ENCODE measurements around the gene DIAPH2. TPM values are rescaled to one million over a fixed set of nuclear protein-coding genes. Genes with fewer than 3 reads are reported as not detected.

Gene DIAPH2
- total and polyA plus RNA-seq, 2 of the 13 experiments (the other 11 are each of a cell fraction or from before 2014, with no cell fraction given): 2.1 to 8.5 TPM

GRCh38 chrX:97479106-97479890, 794.7 kb downstream of the DIAPH2 start:
- Histone ChIP-seq H4K20me1 (ENCODE audit: insufficient read depth, low read length) (no peaks in the 10 kb centered on the region), H3K9ac (ENCODE audit: insufficient read depth, low read depth, low read length) (no peak overlapping the region), H2AFZ (ENCODE audit: low read length) (no peak overlapping the region), H3K27me3 (ENCODE audit: control insufficient read depth in 1 of 2, insufficient read depth in 2 of 2, low read length in 2 of 2) (no peaks in the 10 kb centered on the region), H3K4me1 (ENCODE audit: insufficient read depth, low read length) (no peaks in the 10 kb centered on the region), H3K9me3 (ENCODE audit: low read length) (no peaks in the 10 kb centered on the region), H3K4me3 (replicated peaks in 1 of 3; ENCODE audit: insufficient read depth in 1 of 3, low read depth in 2 of 3, low read length in 3 of 3) (no peak overlapping the region), H3K4me2 (ENCODE audit: low read depth, low read length) (no peak overlapping the region), H3K27ac (ENCODE audit: extremely low read length, insufficient read depth, low read length) (no peak overlapping the region), H3K79me2 (ENCODE audit: insufficient read depth, low read length) (no peaks in the 10 kb centered on the region), H3K36me3 (replicated peaks in 1 of 2; ENCODE audit: control insufficient read depth in 1 of 2, insufficient read depth in 2 of 2, low read length in 2 of 2) (no peaks in the 10 kb centered on the region)
- DNase-seq (ENCODE audit: low spot score) (no peak), ATAC-seq (no peak), FAIRE-seq (no peak)
- ChIA-PET POLR2A (no interaction called here), CTCF (ENCODE audit: low intra/inter-chr PET ratio, low total read pairs) (no interaction called here)
- no peak for TF ChIP-seq RBAK (CRISPR knock-in tag; IDR thresholded peaks at IDR 0.05)
- TF ChIP-seq CC2D1A (CRISPR knock-in tag; IDR thresholded peaks at IDR 0.05): no peak
- no peak for TF ChIP-seq PAF1 (CRISPR knock-in tag; IDR thresholded peaks at IDR 0.05)
- TF ChIP-seq PRPF4 (IDR thresholded peaks at IDR 0.05; ENCODE audit: low read depth, low read length, poor library complexity, severe bottlenecking): no peak
- no peak for TF ChIP-seq PITX1 (CRISPR knock-in tag; IDR thresholded peaks at IDR 0.05)
- TF ChIP-seq IKZF1 (IDR thresholded peaks at IDR 0.05): no peak
- no peak for TF ChIP-seq RXRB (CRISPR knock-in tag; IDR thresholded peaks at IDR 0.05; ENCODE audit: borderline replicate concordance)
- TF ChIP-seq ELF4 (CRISPR knock-in tag; IDR thresholded peaks at IDR 0.05; ENCODE audit: borderline replicate concordance): no peak
- no peak for TF ChIP-seq DR1 (CRISPR knock-in tag; IDR thresholded peaks at IDR 0.05)
- TF ChIP-seq SUZ12 (IDR thresholded peaks at IDR 0.05; ENCODE audit: low read depth, low read length): no peak
- TF ChIP-seq ZKSCAN8 (CRISPR knock-in tag; IDR thresholded peaks at IDR 0.05; ENCODE audit: borderline replicate concordance): no peak
- TF ChIP-seq THAP7 (CRISPR knock-in tag; IDR thresholded peaks at IDR 0.05): no peak
- in situ Hi-C loops (cut with HindIII; ENCODE audit: extremely low pct_ligation_motif_present, low pct_unique_long_range_greater_than_20kb): no loop called here
- WGBS (ENCODE audit: low lambda C conversion rate): 77% methylated on average over 3 of the region's 3 CpGs
- intact Hi-C loops (cut with micrococcal nuclease; ENCODE audit: unreplicated experiment): no loop called here
- BruUV-seq (replicated peaks): no TSS peak

Data from HepG2 (cell line).